ENCODE measurements around the gene DMBT1. TPM values are rescaled to one million over a fixed set of nuclear protein-coding genes. Genes with fewer than 3 reads are reported as not detected.

The DMBT1 gene
- total and polyA plus RNA-seq, 5 donors from 2014 or later = not detected

- Mint-ChIP-seq H3K27me3 (no peaks in the 10 kb centered on the region), H3K4me3 (no peak overlapping the region), H3K27ac (peak overlapping the region in 2 of 3 donors; percentile 14 to 72), H3K36me3 (no peaks in the 10 kb centered on the region), H3K4me1 (peaks cover 5 to 13% (median 7%) of the 10 kb centered on the region in 4 donors), H3K9me3 (peaks cover 0 to 2% (median 0%) of the 10 kb centered on the region in 7 donors)
- Histone ChIP-seq H3K4me3 (ENCODE audit: low read depth, low read length) (no peak overlapping the region), H3K9me3 (ENCODE audit: control insufficient read depth in 2 of 2, low read length in 2 of 2) (no peaks in the 10 kb centered on the region), H3K27me3 (ENCODE audit: control insufficient read depth, insufficient read depth, low read length) (no peaks in the 10 kb centered on the region), H3K27ac (ENCODE audit: insufficient read depth, low read length, poor library complexity, severe bottlenecking) (no peak overlapping the region), H3K36me3 (ENCODE audit: control insufficient read depth, insufficient read depth, low read length) (no peaks in the 10 kb centered on the region), H3K4me1 (ENCODE audit: control insufficient read depth, insufficient read depth, low read length, poor library complexity, severe bottlenecking) (peaks cover 7% of the 10 kb centered on the region)
- DNase-seq (no peak), ATAC-seq (ENCODE audit: low read depth in 2 of 2) (no peak)
Measured at GRCh38 chr10:122549636-122550035, 10.9 kb upstream of the DMBT1 start.

GRCh38 chr10:122550427-122550826 lies 10.1 kb upstream of the DMBT1 start:
- no peak overlapping the region for H3K4me3 ChIP-seq (ENCODE audit: low read depth, low read length)
- ATAC-seq (ENCODE audit: low read depth in 2 of 2) (no peak), DNase-seq (no peak)
- peak overlapping the region in 2 of 3 donors; percentile 31 to 67 for H3K27ac Mint-ChIP-seq
- no peaks in the 10 kb centered on the region for H3K27me3 ChIP-seq (ENCODE audit: control insufficient read depth, insufficient read depth, low read length)
- H3K4me3 Mint-ChIP-seq = no peak overlapping the region
- no peak overlapping the region for H3K27ac ChIP-seq (ENCODE audit: insufficient read depth, low read length, poor library complexity, severe bottlenecking)
- no peaks in the 10 kb centered on the region for H3K36me3 Mint-ChIP-seq
- peaks cover 5 to 13% (median 7%) of the 10 kb centered on the region in 4 donors for H3K4me1 Mint-ChIP-seq
- H3K9me3 Mint-ChIP-seq = peaks cover 0 to 2% (median 0%) of the 10 kb centered on the region in 7 donors
- H3K9me3 ChIP-seq (ENCODE audit: control insufficient read depth in 2 of 2, low read length in 2 of 2) = no peaks in the 10 kb centered on the region
- peaks cover 7% of the 10 kb centered on the region for H3K4me1 ChIP-seq (ENCODE audit: control insufficient read depth, insufficient read depth, low read length, poor library complexity, severe bottlenecking)
- H3K27me3 Mint-ChIP-seq = no peaks in the 10 kb centered on the region
- no peaks in the 10 kb centered on the region for H3K36me3 ChIP-seq (ENCODE audit: control insufficient read depth, insufficient read depth, low read length)

GRCh38 chr10:122550983-122551382 lies 9.6 kb upstream of the DMBT1 start:
- peak overlapping the region in 1 of 4 donors; percentile 21 for H3K4me3 Mint-ChIP-seq
- Histone ChIP-seq H3K36me3 (ENCODE audit: control insufficient read depth, insufficient read depth, low read length) (no peaks in the 10 kb centered on the region), H3K9me3 (ENCODE audit: control insufficient read depth in 2 of 2, low read length in 2 of 2) (no peaks in the 10 kb centered on the region), H3K4me3 (ENCODE audit: low read depth, low read length) (no peak overlapping the region), H3K4me1 (ENCODE audit: control insufficient read depth, insufficient read depth, low read length, poor library complexity, severe bottlenecking) (peaks cover 7% of the 10 kb centered on the region), H3K27ac (ENCODE audit: insufficient read depth, low read length, poor library complexity, severe bottlenecking) (no peak overlapping the region), H3K27me3 (ENCODE audit: control insufficient read depth, insufficient read depth, low read length) (no peaks in the 10 kb centered on the region)
- DNase-seq = no peak
- peak overlapping the region in 1 of 3 donors; percentile 65 for H3K27ac Mint-ChIP-seq
- no peaks in the 10 kb centered on the region for H3K36me3 Mint-ChIP-seq
- ATAC-seq (ENCODE audit: low read depth in 2 of 2) = no peak
- H3K4me1 Mint-ChIP-seq = peaks cover 5 to 13% (median 7%) of the 10 kb centered on the region in 4 donors
- H3K27me3 Mint-ChIP-seq = peaks cover 3% of the 10 kb centered on the region
- H3K9me3 Mint-ChIP-seq = peaks cover 0 to 2% (median 0%) of the 10 kb centered on the region in 7 donors

- H3K27me3 ChIP-seq (ENCODE audit: control insufficient read depth, insufficient read depth, low read length) = no peaks in the 10 kb centered on the region
- H3K4me3 ChIP-seq (ENCODE audit: low read depth, low read length) = no peak overlapping the region
- peaks cover 5 to 16% (median 9%) of the 10 kb centered on the region in 4 donors for H3K4me1 Mint-ChIP-seq
- H3K27ac Mint-ChIP-seq = peak overlapping the region in 2 of 3 donors; percentile 65 to 84
- peak overlapping the region in 1 of 4 donors; percentile 36 for H3K4me3 Mint-ChIP-seq
- no peaks in the 10 kb centered on the region for H3K36me3 ChIP-seq (ENCODE audit: control insufficient read depth, insufficient read depth, low read length)
- H3K9me3 Mint-ChIP-seq = peaks cover 0 to 3% (median 0%) of the 10 kb centered on the region in 7 donors
- peaks cover 7% of the 10 kb centered on the region for H3K27me3 Mint-ChIP-seq
- H3K4me1 ChIP-seq (ENCODE audit: control insufficient read depth, insufficient read depth, low read length, poor library complexity, severe bottlenecking) = peaks cover 7% of the 10 kb centered on the region
- peaks cover 4% of the 10 kb centered on the region for H3K36me3 Mint-ChIP-seq
- ATAC-seq (ENCODE audit: low read depth in 2 of 2) (no peak), DNase-seq (peak in 2 of 3 donors; percentile 9 to 21)
- H3K9me3 ChIP-seq (ENCODE audit: control insufficient read depth in 2 of 2, low read length in 2 of 2) = no peaks in the 10 kb centered on the region
- H3K27ac ChIP-seq (ENCODE audit: insufficient read depth, low read length, poor library complexity, severe bottlenecking) = no peak overlapping the region
Measured at GRCh38 chr10:122551450-122551849, 9.1 kb upstream of the DMBT1 start.

- H3K27ac Mint-ChIP-seq = no peak overlapping the region
- H3K9me3 Mint-ChIP-seq = peaks cover 0 to 3% (median 0%) of the 10 kb centered on the region in 7 donors
- H3K27me3 ChIP-seq (ENCODE audit: control insufficient read depth, insufficient read depth, low read length) = no peaks in the 10 kb centered on the region
- H3K4me3 Mint-ChIP-seq = no peak overlapping the region
- no peak overlapping the region for H3K4me3 ChIP-seq (ENCODE audit: low read depth, low read length)
- no peaks in the 10 kb centered on the region for H3K9me3 ChIP-seq (ENCODE audit: control insufficient read depth in 2 of 2, low read length in 2 of 2)
- H3K4me1 ChIP-seq (ENCODE audit: control insufficient read depth, insufficient read depth, low read length, poor library complexity, severe bottlenecking) = peaks cover 14% of the 10 kb centered on the region
- DNase-seq (no peak), ATAC-seq (ENCODE audit: low read depth in 2 of 2) (no peak)
- no peak overlapping the region for H3K27ac ChIP-seq (ENCODE audit: insufficient read depth, low read length, poor library complexity, severe bottlenecking)
- H3K4me1 Mint-ChIP-seq = peaks cover 5 to 19% (median 11%) of the 10 kb centered on the region in 4 donors
- peaks cover 4% of the 10 kb centered on the region for H3K36me3 Mint-ChIP-seq
- peaks cover 9% of the 10 kb centered on the region for H3K27me3 Mint-ChIP-seq
- H3K36me3 ChIP-seq (ENCODE audit: control insufficient read depth, insufficient read depth, low read length) = no peaks in the 10 kb centered on the region
Measured at GRCh38 chr10:122553341-122553740, 7.2 kb upstream of the DMBT1 start.

GRCh38 chr10:122554131-122555036 lies 6.2 kb upstream of the DMBT1 start:
- ATAC-seq (ENCODE audit: low read depth in 2 of 2) = no peak

GRCh38 chr10:122555442-122555841 lies 5.1 kb upstream of the DMBT1 start:
- peaks cover 0 to 3% (median 0%) of the 10 kb centered on the region in 7 donors for H3K9me3 Mint-ChIP-seq
- H3K4me1 Mint-ChIP-seq = peaks cover 9 to 34% (median 21%) of the 10 kb centered on the region in 4 donors
- no peaks in the 10 kb centered on the region for H3K9me3 ChIP-seq (ENCODE audit: control insufficient read depth in 2 of 2, low read length in 2 of 2)
- no peak overlapping the region for H3K4me3 Mint-ChIP-seq
- H3K36me3 Mint-ChIP-seq = peaks cover 4% of the 10 kb centered on the region
- peaks cover 16% of the 10 kb centered on the region for H3K4me1 ChIP-seq (ENCODE audit: control insufficient read depth, insufficient read depth, low read length, poor library complexity, severe bottlenecking)
- H3K27ac Mint-ChIP-seq = no peak overlapping the region
- no peak overlapping the region for H3K4me3 ChIP-seq (ENCODE audit: low read depth, low read length)
- no peaks in the 10 kb centered on the region for H3K36me3 ChIP-seq (ENCODE audit: control insufficient read depth, insufficient read depth, low read length)
- no peaks in the 10 kb centered on the region for H3K27me3 ChIP-seq (ENCODE audit: control insufficient read depth, insufficient read depth, low read length)
- no peak overlapping the region for H3K27ac ChIP-seq (ENCODE audit: insufficient read depth, low read length, poor library complexity, severe bottlenecking)
- ATAC-seq (ENCODE audit: low read depth in 2 of 2) (no peak), DNase-seq (no peak)
- peaks cover 17% of the 10 kb centered on the region for H3K27me3 Mint-ChIP-seq

More at GRCh38 chr10:122554131-122555036, 6.2 kb upstream of the DMBT1 start:
- no peaks in the 10 kb centered on the region for H3K27me3 ChIP-seq (ENCODE audit: control insufficient read depth, insufficient read depth, low read length)
- H3K4me3 ChIP-seq (ENCODE audit: low read depth, low read length) = no peak overlapping the region
- Mint-ChIP-seq H3K27ac (peak overlapping the region in 1 of 3 donors; percentile 27), H3K27me3 (peaks cover 17% of the 10 kb centered on the region), H3K36me3 (peaks cover 4% of the 10 kb centered on the region), H3K4me3 (no peak overlapping the region), H3K4me1 (peaks cover 9 to 29% (median 21%) of the 10 kb centered on the region in 4 donors), H3K9me3 (peaks cover 0 to 3% (median 0%) of the 10 kb centered on the region in 7 donors)
- H3K4me1 ChIP-seq (ENCODE audit: control insufficient read depth, insufficient read depth, low read length, poor library complexity, severe bottlenecking) = peaks cover 16% of the 10 kb centered on the region
- DNase-seq = no peak
- no peaks in the 10 kb centered on the region for H3K36me3 ChIP-seq (ENCODE audit: control insufficient read depth, insufficient read depth, low read length)
- no peaks in the 10 kb centered on the region for H3K9me3 ChIP-seq (ENCODE audit: control insufficient read depth in 2 of 2, low read length in 2 of 2)
- no peak overlapping the region for H3K27ac ChIP-seq (ENCODE audit: insufficient read depth, low read length, poor library complexity, severe bottlenecking)

Measured in CD4-positive, CD25-positive, alpha-beta regulatory T cell (primary cell).